Right lobe of liver (tissue), 4 donors: ENCODE results near the gene AP3S2.

ENCODE experiments used
- POLR2A ChIP-seq: fragments of 450-650 bp; IDR thresholded peaks from one replicate; pipeline ENCODE4 v1.6.1; 2017; ENCODE audit warnings: antibody characterized with exemption, mild to moderate bottlenecking
- TF ChIP-seq, protein P1 (sequence below), 4 donors: fragments of 200-600 bp in 3 of 4; fragments of 450-650 bp in 1 of 4; IDR thresholded peaks; one replicate each; pipeline versions ENCODE4 v1.5.1 to v1.8.0; 2016 to 2022; ENCODE audit warnings: antibody characterized with exemption in 4 of 4, mild to moderate bottlenecking in 2 of 4
- donor health status: DM: no; HTN: no; CAD: no.
- donor health status: DM: no; HTN: no; CAD: no.
- donor health status: DM: no; HTN: yes; CAD: no.

DNA sequence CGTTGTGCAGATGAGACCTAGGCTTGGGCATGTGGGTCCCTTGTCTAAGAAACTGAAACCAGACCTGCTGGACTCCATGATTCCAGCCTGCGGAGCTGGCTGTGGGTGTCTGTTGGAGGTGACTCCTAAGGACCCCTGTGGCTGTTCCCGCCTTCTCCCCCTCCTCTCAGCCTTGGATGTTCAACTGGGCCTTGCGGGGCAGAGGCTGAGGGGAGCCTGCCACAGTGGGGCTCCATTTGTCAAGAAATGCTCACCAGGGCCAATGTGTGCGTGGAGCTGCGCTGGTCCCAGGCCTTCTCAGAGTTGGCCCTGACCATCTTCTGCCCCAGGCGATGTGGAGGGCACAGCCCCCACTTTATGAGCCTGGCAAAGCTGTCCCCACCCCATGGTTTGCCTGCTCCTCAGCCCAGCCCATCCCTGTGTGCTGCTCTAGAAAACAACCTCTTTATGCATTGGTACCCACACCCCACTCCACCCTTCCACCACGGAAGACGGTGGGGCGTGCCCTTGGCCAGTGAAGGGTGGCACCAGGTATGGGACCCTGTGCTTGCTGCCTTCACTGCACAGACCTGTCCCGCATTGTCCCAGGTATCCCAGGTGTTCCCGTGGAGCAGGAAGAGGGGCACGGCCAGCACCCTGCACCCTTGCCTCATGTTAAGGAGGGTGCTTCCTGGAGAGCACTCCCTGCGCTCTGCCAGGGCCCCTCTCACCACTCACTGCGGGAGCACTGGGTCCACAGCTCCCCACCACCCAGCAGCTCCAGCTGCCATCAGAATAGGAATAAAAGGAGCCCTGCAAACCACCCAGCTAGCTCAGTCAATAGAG lies 109.7 kb downstream of the AP3S2 start:
- TF ChIP-seq POLR2A, result no peak
- TF ChIP-seq, protein P1, sequence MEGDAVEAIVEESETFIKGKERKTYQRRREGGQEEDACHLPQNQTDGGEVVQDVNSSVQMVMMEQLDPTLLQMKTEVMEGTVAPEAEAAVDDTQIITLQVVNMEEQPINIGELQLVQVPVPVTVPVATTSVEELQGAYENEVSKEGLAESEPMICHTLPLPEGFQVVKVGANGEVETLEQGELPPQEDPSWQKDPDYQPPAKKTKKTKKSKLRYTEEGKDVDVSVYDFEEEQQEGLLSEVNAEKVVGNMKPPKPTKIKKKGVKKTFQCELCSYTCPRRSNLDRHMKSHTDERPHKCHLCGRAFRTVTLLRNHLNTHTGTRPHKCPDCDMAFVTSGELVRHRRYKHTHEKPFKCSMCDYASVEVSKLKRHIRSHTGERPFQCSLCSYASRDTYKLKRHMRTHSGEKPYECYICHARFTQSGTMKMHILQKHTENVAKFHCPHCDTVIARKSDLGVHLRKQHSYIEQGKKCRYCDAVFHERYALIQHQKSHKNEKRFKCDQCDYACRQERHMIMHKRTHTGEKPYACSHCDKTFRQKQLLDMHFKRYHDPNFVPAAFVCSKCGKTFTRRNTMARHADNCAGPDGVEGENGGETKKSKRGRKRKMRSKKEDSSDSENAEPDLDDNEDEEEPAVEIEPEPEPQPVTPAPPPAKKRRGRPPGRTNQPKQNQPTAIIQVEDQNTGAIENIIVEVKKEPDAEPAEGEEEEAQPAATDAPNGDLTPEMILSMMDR (IDR thresholded peaks at IDR 0.05), result no peak
